GM21528 (cell line): ENCODE measurements around the gene KCTD12.

Experiments used
- ATAC-seq: cut with Tn5 transposase; IDR thresholded peaks from one replicate; pipeline ENCODE4 v1.9.1; 2021; ENCODE audit warnings: mild to moderate bottlenecking, moderate library complexity; ENCODE audit not compliant: unreplicated experiment, low FRiP score

KCTD12 gene

GRCh38 chr13:76888421-76888820, 2.2 kb upstream of the KCTD12 start:
- no peak for ATAC-seq

- ATAC-seq = no peak
Observed at GRCh38 chr13:76887076-76887563, 915 bp upstream of the KCTD12 start.

- peak; percentile 36 for ATAC-seq
Observed at GRCh38 chr13:76886005-76886291, 257 bp downstream of the KCTD12 start.

GRCh38 chr13:76885203-76886004, 801 bp downstream of the KCTD12 start:
- ATAC-seq = peak; percentile 52

GRCh38 chr13:76884907-76885202, 1.4 kb downstream of the KCTD12 start:
- ATAC-seq = no peak

- no peak for ATAC-seq
Observed at GRCh38 chr13:76884186-76884906, 1.9 kb downstream of the KCTD12 start.

- ATAC-seq = no peak
Observed at GRCh38 chr13:76883236-76883635, 3.0 kb downstream of the KCTD12 start.

GRCh38 chr13:76882431-76882830, 3.8 kb downstream of the KCTD12 start:
- no peak for ATAC-seq

- peak; percentile 31 for ATAC-seq
Observed at GRCh38 chr13:76879883-76880270, 6.3 kb downstream of the KCTD12 start.

GRCh38 chr13:76879203-76879882, 6.9 kb downstream of the KCTD12 start:
- peak; percentile 96 for ATAC-seq

GRCh38 chr13:76878043-76878442, 8.2 kb downstream of the KCTD12 start:
- ATAC-seq = no peak

- no peak for ATAC-seq
Observed at GRCh38 chr13:76875271-76875815, 10.9 kb downstream of the KCTD12 start.

- peak; percentile 74 for ATAC-seq
Observed at GRCh38 chr13:76874479-76874878, 11.7 kb downstream of the KCTD12 start.

GRCh38 chr13:76873445-76873844, 12.8 kb downstream of the KCTD12 start:
- no peak for ATAC-seq

- ATAC-seq = no peak
Observed at GRCh38 chr13:76872675-76873074, 13.5 kb downstream of the KCTD12 start.

GRCh38 chr13:76871432-76871831, 14.8 kb downstream of the KCTD12 start:
- ATAC-seq = no peak

GRCh38 chr13:76868371-76868770, 17.8 kb downstream of the KCTD12 start:
- no peak for ATAC-seq

- ATAC-seq = no peak
Observed at GRCh38 chr13:76865996-76866503, 20.2 kb downstream of the KCTD12 start.

- ATAC-seq = no peak
Observed at GRCh38 chr13:76865109-76865508, 21.1 kb downstream of the KCTD12 start.

GRCh38 chr13:76864259-76864658, 21.9 kb downstream of the KCTD12 start:
- ATAC-seq = no peak

GRCh38 chr13:76863022-76863421, 23.2 kb downstream of the KCTD12 start:
- no peak for ATAC-seq
